Measurements from ENCODE around the gene NT5C1B.

NT5C1B gene

DNA sequence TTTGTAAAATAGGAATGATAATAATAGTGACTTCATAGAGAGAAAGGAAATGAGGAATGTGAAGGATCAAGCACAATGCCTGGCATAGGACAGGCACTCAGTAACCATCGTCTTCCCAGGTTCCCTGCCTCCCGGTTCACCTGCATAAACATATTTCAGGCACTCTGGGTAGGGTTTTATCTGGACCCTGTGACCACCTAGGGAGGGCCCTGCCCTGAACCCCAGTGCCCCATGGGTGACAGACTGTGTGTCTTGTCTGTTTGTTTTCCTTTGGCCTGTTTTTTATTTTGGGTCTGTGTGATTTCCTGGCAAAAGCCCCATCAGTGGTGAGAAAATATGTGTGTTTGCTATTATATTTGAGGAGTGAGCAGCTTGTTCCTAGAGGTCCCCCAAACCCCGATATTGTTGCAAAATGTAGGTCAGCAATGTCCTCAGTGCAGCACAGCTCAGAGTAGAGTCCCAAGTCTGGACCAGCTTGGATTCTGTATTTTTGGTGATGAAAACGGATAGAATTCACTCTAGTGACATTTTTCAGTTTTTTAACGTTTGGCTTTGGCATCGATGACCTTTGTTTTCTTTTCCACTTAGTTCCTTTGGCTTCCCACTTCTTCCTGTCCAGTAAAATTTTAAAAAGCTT is 9.6 kb upstream of the NT5C1B start:
- TF ChIP-seq, protein P1, sequence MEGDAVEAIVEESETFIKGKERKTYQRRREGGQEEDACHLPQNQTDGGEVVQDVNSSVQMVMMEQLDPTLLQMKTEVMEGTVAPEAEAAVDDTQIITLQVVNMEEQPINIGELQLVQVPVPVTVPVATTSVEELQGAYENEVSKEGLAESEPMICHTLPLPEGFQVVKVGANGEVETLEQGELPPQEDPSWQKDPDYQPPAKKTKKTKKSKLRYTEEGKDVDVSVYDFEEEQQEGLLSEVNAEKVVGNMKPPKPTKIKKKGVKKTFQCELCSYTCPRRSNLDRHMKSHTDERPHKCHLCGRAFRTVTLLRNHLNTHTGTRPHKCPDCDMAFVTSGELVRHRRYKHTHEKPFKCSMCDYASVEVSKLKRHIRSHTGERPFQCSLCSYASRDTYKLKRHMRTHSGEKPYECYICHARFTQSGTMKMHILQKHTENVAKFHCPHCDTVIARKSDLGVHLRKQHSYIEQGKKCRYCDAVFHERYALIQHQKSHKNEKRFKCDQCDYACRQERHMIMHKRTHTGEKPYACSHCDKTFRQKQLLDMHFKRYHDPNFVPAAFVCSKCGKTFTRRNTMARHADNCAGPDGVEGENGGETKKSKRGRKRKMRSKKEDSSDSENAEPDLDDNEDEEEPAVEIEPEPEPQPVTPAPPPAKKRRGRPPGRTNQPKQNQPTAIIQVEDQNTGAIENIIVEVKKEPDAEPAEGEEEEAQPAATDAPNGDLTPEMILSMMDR (IDR thresholded peaks at IDR 0.05) = no peak

GRCh38 chr2:18597618-18598017 is 8.2 kb upstream of the NT5C1B start:
- TF ChIP-seq, protein P1 (IDR thresholded peaks at IDR 0.05) = no peak

GRCh38 chr2:18596993-18597392 is 7.6 kb upstream of the NT5C1B start:
- TF ChIP-seq, protein P1 (IDR thresholded peaks at IDR 0.05) = no peak

DNA sequence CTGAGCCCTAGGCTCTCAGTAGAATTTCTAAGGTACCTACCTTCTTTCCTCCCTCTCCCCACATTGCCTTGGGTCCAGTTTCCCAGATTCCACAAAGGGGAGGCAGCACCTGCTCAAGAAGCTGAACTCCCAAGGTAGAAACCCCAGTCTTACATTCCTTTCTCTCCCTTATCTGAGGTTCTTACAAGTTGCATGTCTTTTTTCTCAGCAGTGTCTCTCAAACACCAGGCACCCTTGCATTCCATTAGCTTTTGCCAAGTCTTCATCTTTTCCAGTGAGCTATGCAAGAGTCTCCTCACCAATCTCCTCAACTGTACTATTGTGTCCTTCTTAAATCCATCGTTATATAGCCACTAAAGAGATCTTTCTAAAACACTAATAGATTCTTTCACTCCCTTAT is 4.1 kb upstream of the NT5C1B start:
- TF ChIP-seq, protein P1 (IDR thresholded peaks at IDR 0.05) = no peak

DNA sequence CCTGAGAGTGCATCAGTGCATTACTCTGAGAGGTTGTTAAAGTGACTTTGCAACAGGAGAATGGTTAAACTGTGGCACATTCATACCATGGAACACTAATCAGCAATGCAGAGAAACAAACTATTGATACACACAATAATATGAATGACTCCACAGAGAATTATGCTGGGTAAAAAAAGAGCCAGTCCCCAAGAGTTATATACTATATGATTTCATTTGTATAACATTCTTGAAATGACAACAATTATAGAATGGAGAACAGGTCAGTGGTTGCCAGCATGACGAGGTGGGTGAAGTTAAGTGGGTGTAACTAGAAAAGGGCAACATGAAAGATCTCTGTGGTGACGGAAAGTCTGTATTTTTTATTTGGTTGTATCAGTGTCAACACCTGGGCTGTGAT is 3.0 kb upstream of the NT5C1B start:
- TF ChIP-seq, protein P1 (IDR thresholded peaks at IDR 0.05) = no peak

DNA sequence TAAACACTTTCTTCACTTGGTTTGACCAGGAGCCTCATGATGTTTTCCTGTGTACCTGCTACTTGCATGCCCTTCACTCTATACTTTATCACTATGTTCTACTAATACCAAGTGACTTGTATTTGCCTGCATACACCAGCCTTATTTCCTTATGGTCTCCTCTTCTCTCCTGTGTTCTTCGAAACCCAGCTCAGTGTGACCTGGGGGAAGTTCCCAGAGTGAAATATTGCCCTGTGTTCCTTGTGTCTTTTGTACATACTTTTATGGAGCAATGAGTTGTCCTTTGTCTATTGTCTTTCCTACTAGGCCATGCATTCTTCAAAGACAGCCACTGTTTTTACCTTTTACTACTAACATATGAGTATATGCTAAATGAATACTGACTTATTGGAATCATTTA is 567 bp downstream of the NT5C1B start:
- TF ChIP-seq, protein P1 (IDR thresholded peaks at IDR 0.05) = no peak

DNA sequence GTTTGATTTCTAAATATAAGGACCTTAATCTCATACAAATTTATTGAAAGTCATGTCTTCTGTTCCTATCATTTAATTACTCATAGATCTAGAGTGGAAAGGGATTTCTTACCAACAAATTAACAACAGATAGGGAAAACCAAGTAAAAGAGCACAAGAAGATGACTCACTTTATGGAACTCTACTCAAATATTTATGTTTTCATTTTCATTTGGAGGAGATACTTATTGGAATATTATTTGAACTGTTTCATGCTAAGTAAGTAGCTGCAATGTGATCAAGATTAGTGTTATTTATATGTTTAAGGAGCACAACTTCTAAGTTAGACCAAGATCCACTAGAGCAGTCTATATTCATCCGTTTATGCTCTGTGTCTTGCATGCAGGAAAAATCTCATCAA is 1.3 kb downstream of the NT5C1B start:
- TF ChIP-seq, protein P1 (IDR thresholded peaks at IDR 0.05) = no peak

GRCh38 chr2:18585526-18585925 is 3.8 kb downstream of the NT5C1B start:
- TF ChIP-seq, protein P1 (IDR thresholded peaks at IDR 0.05) = no peak

Measured in LNCAP (cell line).